Measurements from ENCODE around the gene SLC6A8. TPM values are rescaled to one million over a fixed set of nuclear protein-coding genes. Genes with fewer than 3 reads are reported as not detected.

Gene SLC6A8
- total RNA-seq, 2 experiments from 2014 or later = 0.39 to 0.58 TPM

DNA sequence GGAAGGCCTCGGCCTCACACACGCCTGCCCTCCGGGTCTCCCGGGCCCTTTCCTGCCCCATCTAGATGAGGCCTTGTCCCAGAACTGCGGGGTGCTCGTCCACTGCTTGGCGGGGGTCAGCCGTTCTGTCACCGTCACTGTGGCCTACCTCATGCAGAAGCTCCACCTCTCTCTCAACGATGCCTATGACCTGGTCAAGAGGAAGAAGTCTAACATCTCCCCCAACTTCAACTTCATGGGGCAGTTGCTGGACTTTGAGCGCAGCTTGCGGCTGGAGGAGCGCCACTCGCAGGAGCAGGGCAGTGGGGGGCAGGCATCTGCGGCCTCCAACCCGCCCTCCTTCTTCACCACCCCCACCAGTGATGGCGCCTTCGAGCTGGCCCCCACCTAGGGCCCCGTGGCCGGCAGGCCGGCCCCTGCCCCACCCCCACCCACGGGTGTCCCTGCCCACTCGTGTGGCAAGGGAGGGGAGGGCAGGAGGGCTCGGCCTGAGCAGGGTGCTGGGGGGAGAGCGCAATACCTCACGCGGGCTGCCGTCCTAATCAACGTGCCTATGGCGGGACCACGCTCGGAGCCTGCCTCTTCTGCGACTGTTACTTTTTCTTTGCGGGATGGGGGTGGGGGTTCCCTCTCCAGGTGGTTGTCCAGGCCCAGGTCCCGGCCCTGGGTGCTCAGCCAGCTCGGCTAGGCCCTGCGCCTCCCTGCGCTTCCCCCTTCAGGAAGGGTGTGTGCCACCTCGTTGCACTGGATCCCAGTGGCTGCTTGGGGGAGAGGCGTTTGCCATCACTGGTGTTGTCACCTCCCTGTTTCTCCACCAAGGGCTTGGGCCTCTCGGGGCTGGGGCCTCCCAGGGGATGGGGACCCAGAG, 37.6 kb upstream of the SLC6A8 start:
- no peak overlapping the region for H3K4me3 Mint-ChIP-seq
- CTCF ChIA-PET = interaction anchor here (1.0 to 3.4 kb wide), 5 partner anchors 9 to 709 kb away, joined by 3 to 12 read pairs (median 4); no protein-coding TSS in a partner anchor
- POLR2A ChIA-PET = no interaction called here
- ATAC-seq (no peak), DNase-seq (no peak)
- intact Hi-C loops (cut with DNase I, micrococcal nuclease) = loop anchor here (1.0 to 5.0 kb wide), 5 partner anchors 43 to 708 kb away; no protein-coding TSS in a partner anchor
- H3K4me1 Mint-ChIP-seq = no peaks in the 10 kb centered on the region
- no peaks in the 10 kb centered on the region for H3K36me3 Mint-ChIP-seq (ENCODE audit: low read depth)
- no peaks in the 10 kb centered on the region for H3K9me3 Mint-ChIP-seq (ENCODE audit: low read depth)
- peaks cover 14% of the 10 kb centered on the region for H3K27me3 Mint-ChIP-seq
- H3K27ac Mint-ChIP-seq = no peak overlapping the region

DNA sequence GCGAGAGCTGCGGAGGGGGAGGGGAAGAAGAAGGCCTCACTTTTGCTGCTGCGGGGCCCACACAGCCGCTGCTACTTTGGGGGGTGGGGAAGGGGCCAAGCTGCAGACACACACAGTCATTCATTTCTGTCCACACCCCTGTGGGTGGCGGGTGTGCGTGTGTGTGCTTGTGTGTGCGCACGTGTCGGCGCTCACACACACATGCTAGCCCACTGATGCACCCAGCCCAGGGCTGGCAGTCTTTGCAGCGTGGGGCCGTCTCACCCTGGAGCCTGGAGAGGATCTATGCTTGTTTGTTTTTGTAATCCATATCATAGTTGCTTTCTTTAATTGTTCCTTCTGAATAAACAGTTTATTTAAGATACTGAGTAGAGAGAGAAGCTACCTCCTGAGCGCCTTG, 36.8 kb upstream of the SLC6A8 start:
- H3K27ac Mint-ChIP-seq = no peak overlapping the region
- ATAC-seq (no peak), DNase-seq (no peak)
- no peak overlapping the region for H3K4me3 Mint-ChIP-seq
- CTCF ChIA-PET = interaction anchor here (1.1 kb wide), 3 partner anchors 10 to 97 kb away, joined by 3 to 4 read pairs (median 4); no protein-coding TSS in a partner anchor
- no peaks in the 10 kb centered on the region for H3K9me3 Mint-ChIP-seq (ENCODE audit: low read depth)
- no peaks in the 10 kb centered on the region for H3K4me1 Mint-ChIP-seq
- no peaks in the 10 kb centered on the region for H3K36me3 Mint-ChIP-seq (ENCODE audit: low read depth)
- POLR2A ChIA-PET = no interaction called here
- intact Hi-C loops (cut with DNase I, micrococcal nuclease) = no loop called here
- H3K27me3 Mint-ChIP-seq = peaks cover 11% of the 10 kb centered on the region

DNA sequence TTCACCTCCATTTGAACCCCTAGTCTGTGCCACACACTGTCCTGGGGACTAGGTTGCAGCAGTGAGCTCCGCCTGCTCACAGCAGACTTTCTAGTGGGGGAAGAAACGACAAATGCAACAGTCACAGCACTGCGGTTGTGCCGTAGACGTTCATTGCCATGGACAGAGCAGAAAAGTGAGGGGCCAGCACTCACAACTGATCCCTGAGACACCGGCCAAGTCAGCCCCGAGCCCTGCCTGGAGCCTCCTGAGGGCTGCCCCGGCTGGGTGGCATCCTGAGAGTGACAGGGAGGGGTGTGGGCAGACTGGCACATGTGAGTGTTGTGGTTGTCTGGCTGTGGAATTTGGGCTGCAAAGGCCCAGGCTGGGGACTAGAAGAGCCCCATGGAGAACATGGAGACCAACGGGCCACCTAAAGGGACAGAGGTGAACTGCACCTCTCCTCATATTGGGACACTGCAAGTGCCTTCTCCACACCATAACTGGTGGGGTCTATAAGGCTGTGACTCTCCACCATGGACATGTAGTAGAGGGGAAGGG, 36.1 kb upstream of the SLC6A8 start:
- no peak for ATAC-seq
- no peaks in the 10 kb centered on the region for H3K4me1 Mint-ChIP-seq

DNA sequence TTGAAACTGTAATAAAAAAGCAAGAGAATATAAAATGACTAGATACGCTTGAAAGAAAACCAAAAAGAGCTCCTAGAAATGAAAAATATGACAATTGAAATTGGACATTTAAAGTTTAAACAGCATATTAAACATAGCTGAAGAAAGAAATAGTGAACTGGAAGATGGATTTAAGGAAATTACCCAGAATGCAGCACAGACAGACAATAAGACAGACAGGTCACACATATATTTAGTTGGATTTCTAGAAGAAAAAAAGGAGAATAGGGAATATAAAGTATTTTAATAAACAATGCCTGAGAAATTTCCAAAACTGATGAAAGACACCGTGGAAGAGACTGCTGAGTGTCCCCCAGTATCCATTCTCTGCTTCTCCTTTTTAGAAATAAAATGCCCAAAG, 34.2 kb upstream of the SLC6A8 start:
- intact Hi-C loops (cut with DNase I, micrococcal nuclease) = no loop called here
- Mint-ChIP-seq H3K4me3 (no peak overlapping the region), H3K4me1 (no peaks in the 10 kb centered on the region), H3K36me3 (ENCODE audit: low read depth) (no peaks in the 10 kb centered on the region), H3K9me3 (ENCODE audit: low read depth) (no peaks in the 10 kb centered on the region), H3K27me3 (peaks cover 3% of the 10 kb centered on the region), H3K27ac (no peak overlapping the region)
- ChIA-PET POLR2A (no interaction called here), CTCF (interaction anchor here (1.4 to 1.5 kb wide), 2 partner anchors 99 to 114 kb away, joined by 5 to 7 read pairs; no protein-coding TSS in a partner anchor)
- DNase-seq (no peak), ATAC-seq (no peak)

More for the DNA sequence above, 36.1 kb upstream of the SLC6A8 start:
- H3K4me3 Mint-ChIP-seq = no peak overlapping the region
- no peaks in the 10 kb centered on the region for H3K9me3 Mint-ChIP-seq (ENCODE audit: low read depth)
- ChIA-PET POLR2A (no interaction called here), CTCF (interaction anchor here (0.5 to 1.5 kb wide), 5 partner anchors 10 to 131 kb away, joined by 3 to 4 read pairs (median 4); no protein-coding TSS in a partner anchor)
- DNase-seq = no peak
- H3K27me3 Mint-ChIP-seq = peaks cover 6% of the 10 kb centered on the region
- intact Hi-C loops (cut with DNase I, micrococcal nuclease) = no loop called here
- no peaks in the 10 kb centered on the region for H3K36me3 Mint-ChIP-seq (ENCODE audit: low read depth)
- no peak overlapping the region for H3K27ac Mint-ChIP-seq

DNA sequence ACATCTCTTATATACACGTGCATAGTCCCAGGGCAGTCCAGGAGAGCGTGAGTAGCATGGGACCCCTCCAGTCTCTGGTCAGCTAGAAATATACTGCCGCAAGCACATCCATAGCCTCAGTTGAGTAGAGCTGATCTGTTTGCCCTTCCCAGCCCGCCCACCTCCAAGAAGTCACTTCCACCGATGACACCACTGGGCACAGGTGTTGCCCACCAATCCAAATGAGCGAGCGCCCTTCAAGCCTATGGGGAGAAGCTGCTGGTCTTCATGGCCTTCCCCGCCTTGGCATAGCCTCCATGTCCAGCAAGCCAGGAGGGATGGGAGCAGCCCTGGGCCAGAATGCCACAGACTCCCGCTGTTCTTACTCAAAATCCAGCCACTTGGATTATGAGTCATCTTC, 30.6 kb upstream of the SLC6A8 start:
- Mint-ChIP-seq H3K36me3 (ENCODE audit: low read depth) (no peaks in the 10 kb centered on the region), H3K27me3 (peaks cover 4% of the 10 kb centered on the region), H3K9me3 (ENCODE audit: low read depth) (no peaks in the 10 kb centered on the region), H3K4me1 (peaks cover 3% of the 10 kb centered on the region), H3K4me3 (no peak overlapping the region), H3K27ac (no peak overlapping the region)
- ChIA-PET POLR2A (interaction anchor here (0.7 kb wide), 1 partner anchor 53 kb away, joined by 4 read pairs; no protein-coding TSS in a partner anchor), CTCF (interaction anchor here (1.6 to 3.3 kb wide), 2 partner anchors 10 to 11 kb away, joined by 4 to 24 read pairs; partner anchors contain the start of gene DUSP9)
- intact Hi-C loops (cut with DNase I, micrococcal nuclease) = no loop called here
- ATAC-seq (no peak), DNase-seq (no peak)

DNA sequence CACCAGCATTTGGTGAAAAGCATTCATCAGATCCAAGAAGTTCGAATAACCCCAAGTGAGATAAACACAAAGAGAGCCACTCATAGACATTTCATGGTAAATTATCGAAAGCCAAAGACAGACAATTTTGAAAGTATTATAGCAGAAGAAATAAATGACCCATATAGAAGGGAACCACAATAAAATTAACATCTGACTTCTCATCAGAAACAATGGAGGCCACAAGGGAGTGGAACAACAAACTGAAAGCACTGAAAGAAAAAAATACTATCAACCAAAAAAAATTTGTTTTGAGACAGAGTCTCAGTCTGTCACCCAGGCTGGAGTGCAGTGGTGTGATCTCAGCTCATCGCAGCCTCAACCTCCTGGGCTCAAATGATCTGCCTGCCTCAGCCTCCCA, 28.5 kb upstream of the SLC6A8 start:
- ChIA-PET CTCF (interaction anchor here (0.6 to 1.3 kb wide), 2 partner anchors 8 to 104 kb away, joined by 3 to 5 read pairs; no protein-coding TSS in a partner anchor), POLR2A (no interaction called here)
- Mint-ChIP-seq H3K36me3 (ENCODE audit: low read depth) (no peaks in the 10 kb centered on the region), H3K9me3 (ENCODE audit: low read depth) (no peaks in the 10 kb centered on the region), H3K4me3 (no peak overlapping the region), H3K27me3 (peaks cover 6% of the 10 kb centered on the region), H3K27ac (no peak overlapping the region), H3K4me1 (peaks cover 3% of the 10 kb centered on the region)
- DNase-seq (no peak), ATAC-seq (no peak)
- intact Hi-C loops (cut with DNase I, micrococcal nuclease) = no loop called here

DNA sequence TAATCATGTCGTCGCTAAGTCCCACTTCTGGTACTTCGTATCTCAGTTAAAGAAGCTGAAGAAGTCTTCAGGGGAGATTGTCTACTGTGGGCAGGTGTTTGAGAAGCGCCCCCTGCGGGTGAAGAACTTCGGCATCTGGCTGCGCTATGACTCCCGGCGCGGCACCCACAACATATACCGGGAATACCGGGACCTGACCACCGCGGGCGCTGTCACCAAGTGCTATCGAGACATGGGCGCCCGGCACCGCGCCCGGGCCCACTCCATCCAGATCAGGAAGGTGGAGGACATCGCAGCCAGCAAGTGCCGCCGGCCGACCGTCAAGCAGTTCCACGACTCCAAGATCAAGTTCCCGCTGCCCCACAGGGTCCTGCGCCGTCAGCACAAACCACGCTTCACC, 25.5 kb upstream of the SLC6A8 start:
- Mint-ChIP-seq H3K27ac (no peak overlapping the region), H3K4me1 (peaks cover 3% of the 10 kb centered on the region), H3K9me3 (ENCODE audit: low read depth) (no peaks in the 10 kb centered on the region), H3K27me3 (peaks cover 11% of the 10 kb centered on the region), H3K4me3 (no peak overlapping the region), H3K36me3 (ENCODE audit: low read depth) (no peaks in the 10 kb centered on the region)
- DNase-seq (peak; percentile 73), ATAC-seq (no peak)
- CTCF ChIA-PET = interaction anchor here (0.9 to 2.0 kb wide), 9 partner anchors 11 to 702 kb away, joined by 3 to 9 read pairs (median 4); no protein-coding TSS in a partner anchor
- POLR2A ChIA-PET = no interaction called here
- intact Hi-C loops (cut with DNase I, micrococcal nuclease) = loop anchor here in 1 of 2 experiments (1.0 to 2.0 kb wide), 4 partner anchors 53 to 721 kb away; no protein-coding TSS in a partner anchor

DNA sequence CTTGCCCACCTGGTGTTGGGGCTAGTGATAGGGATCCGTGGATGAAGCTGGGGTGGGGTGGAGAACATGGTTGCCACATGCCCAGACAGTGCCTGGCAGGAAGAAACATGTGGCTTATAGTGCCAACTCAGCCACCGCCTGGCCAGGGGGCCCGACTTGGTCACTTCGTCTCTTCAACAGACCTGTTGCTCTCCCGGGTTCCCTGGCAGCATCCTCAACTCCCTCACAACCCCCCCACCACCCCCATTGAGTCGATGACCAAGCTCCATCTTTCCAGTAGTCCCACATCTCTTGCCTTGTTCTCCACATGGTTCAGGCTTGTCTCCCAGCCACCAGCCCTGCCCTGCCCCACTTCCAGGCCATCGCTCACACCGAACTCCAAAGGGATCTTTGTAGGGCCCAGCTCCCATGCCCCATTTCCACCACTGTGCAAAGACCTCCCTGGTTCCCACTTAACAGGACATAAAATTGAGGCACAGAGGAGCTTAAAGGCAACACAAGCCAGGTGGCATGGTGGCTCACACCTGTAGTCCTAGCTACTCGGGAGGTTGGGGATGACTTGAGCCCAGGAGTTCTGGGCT, 21.9 kb upstream of the SLC6A8 start:
- no peak for ATAC-seq
- Mint-ChIP-seq H3K27me3 (peaks cover 11% of the 10 kb centered on the region), H3K9me3 (ENCODE audit: low read depth) (no peaks in the 10 kb centered on the region), H3K4me3 (no peak overlapping the region), H3K27ac (no peak overlapping the region), H3K4me1 (peaks cover 10% of the 10 kb centered on the region), H3K36me3 (ENCODE audit: low read depth) (no peaks in the 10 kb centered on the region)
- CTCF ChIA-PET = interaction anchor here (0.6 to 3.9 kb wide), 7 partner anchors 13 to 724 kb away, joined by 3 to 20 read pairs (median 3); no protein-coding TSS in a partner anchor
- intact Hi-C loops (cut with DNase I, micrococcal nuclease) = loop anchor here (5.0 kb wide), 5 partner anchors 59 to 709 kb away; no protein-coding TSS in a partner anchor
- DNase-seq = no peak
- POLR2A ChIA-PET = no interaction called here

DNA sequence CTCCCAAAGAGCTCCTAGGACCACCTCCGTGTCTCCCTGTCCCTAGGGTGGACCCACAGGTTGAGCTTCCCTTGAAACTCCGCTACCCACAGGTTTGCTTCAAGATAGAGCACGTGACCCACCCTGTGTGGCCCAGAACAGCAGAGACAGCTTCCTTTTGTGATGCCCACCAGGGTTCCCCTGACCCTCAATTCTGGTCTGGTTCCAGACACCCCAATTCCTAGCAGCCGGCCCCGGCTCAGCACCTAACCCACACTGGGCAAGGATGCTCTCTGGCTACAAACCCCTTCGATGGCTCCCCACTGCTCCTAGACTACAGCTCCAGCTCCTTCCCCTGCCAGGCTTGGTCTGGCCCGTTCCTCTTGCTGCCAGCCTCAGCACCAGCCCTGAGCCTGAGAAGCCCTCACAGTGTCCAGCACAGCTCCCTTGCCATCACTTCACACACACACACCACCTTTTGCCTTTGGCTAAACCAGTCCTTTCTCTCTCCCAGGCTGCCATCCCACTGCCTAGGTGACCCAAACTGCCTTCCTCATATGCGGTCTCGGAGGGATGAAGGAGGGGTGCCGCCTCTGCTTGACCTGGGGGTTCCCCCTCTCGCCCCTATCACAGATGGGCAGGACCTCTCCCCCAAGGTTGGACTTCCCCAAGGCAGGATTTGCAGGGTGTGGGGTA, 20.3 kb upstream of the SLC6A8 start:
- H3K9me3 Mint-ChIP-seq (ENCODE audit: low read depth) = no peaks in the 10 kb centered on the region
- no peaks in the 10 kb centered on the region for H3K36me3 Mint-ChIP-seq (ENCODE audit: low read depth)
- ChIA-PET POLR2A (no interaction called here), CTCF (interaction anchor here (0.6 to 4.1 kb wide), 26 partner anchors 8 to 726 kb away, joined by 3 to 33 read pairs (median 4); partner anchors contain the start of gene DUSP9)
- H3K27ac Mint-ChIP-seq = no peak overlapping the region
- peak overlapping the region; percentile 70 for H3K4me3 Mint-ChIP-seq
- ATAC-seq (no peak), DNase-seq (no peak)
- H3K4me1 Mint-ChIP-seq = peaks cover 7% of the 10 kb centered on the region
- peaks cover 7% of the 10 kb centered on the region for H3K27me3 Mint-ChIP-seq
- intact Hi-C loops (cut with DNase I, micrococcal nuclease) = loop anchor here (5.0 kb wide), 5 partner anchors 60 to 710 kb away; no protein-coding TSS in a partner anchor

DNA sequence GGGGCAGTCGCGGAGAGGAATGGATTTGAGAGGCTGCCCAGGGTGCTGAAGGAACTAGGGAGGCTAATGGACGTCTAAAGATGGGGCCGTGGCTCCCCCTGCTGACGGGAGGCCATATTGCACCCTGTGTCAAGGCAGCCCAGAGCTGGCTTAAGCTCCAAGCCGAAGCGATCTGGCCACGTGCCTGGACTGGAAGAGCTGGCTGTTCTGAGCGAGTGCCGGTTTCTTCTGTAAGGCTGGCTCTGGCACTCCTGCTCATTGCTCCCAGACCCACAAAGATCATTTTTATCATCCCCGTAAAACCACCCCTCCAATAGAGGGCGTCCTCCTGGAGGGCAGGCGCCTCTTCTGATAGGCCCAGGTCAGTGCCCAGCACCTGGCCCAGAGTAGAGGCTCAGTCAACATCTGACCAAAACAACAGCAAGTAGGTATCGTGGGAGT, 19.8 kb upstream of the SLC6A8 start:
- Mint-ChIP-seq H3K27me3 (peaks cover 7% of the 10 kb centered on the region), H3K4me1 (peaks cover 7% of the 10 kb centered on the region), H3K4me3 (peak overlapping the region; percentile 70), H3K27ac (no peak overlapping the region), H3K36me3 (ENCODE audit: low read depth) (no peaks in the 10 kb centered on the region), H3K9me3 (ENCODE audit: low read depth) (no peaks in the 10 kb centered on the region)
- POLR2A ChIA-PET = no interaction called here
- ATAC-seq (peak; percentile 92), DNase-seq (peak; percentile 88)
- CTCF ChIA-PET = interaction anchor here (0.6 to 4.1 kb wide), 30 partner anchors 8 to 795 kb away, joined by 3 to 33 read pairs (median 4); partner anchors contain the start of genes DUSP9 and SLC6A8
- intact Hi-C loops (cut with DNase I, micrococcal nuclease) = loop anchor here (1.0 to 5.0 kb wide), 8 partner anchors 58 to 711 kb away; no protein-coding TSS in a partner anchor
